Astrocyte (in vitro differentiated cells and primary cell): ENCODE measurements around the gene SLC18B1.

Source experiments
- CTCF ChIP-seq: IDR thresholded peaks from 2 replicates; pipeline ENCODE4 v1.5.1; 2011; ENCODE audit warnings: low read depth, mild to moderate bottlenecking, inconsistent platforms, low read length, moderate library complexity; ENCODE audit not compliant: insufficient read depth
- EZH2 ChIP-seq: IDR thresholded peaks from 2 replicates; pipeline ENCODE4 v1.6.1; 2012; ENCODE audit warnings: mild to moderate bottlenecking, low read length, inconsistent platforms; ENCODE audit not compliant: insufficient read depth

GRCh38 chr6:132788658-132789395 lies 9.6 kb downstream of the SLC18B1 start:
- TF ChIP-seq CTCF (no peak), EZH2 (no peak)
